Embryonic facial prominence (tissue), 1 donor: ENCODE data around the gene JAZF1.

Source experiments
- DNase-seq: peaks from one replicate; pipeline ENCODE4 v3.0.0-alpha.2; 2016; ENCODE audit errors: extremely low spot score

JAZF1 gene

GRCh38 chr7:28008911-28009310, 171.7 kb downstream of the JAZF1 start:
- no peak for DNase-seq

- no peak for DNase-seq
Observed at GRCh38 chr7:28008171-28008570, 172.4 kb downstream of the JAZF1 start.

GRCh38 chr7:28006491-28006890, 174.1 kb downstream of the JAZF1 start:
- no peak for DNase-seq

GRCh38 chr7:28005847-28006231, 174.8 kb downstream of the JAZF1 start:
- DNase-seq: no peak

- no peak for DNase-seq
Observed at GRCh38 chr7:28005075-28005846, 175.3 kb downstream of the JAZF1 start.

GRCh38 chr7:28003408-28003807, 177.2 kb downstream of the JAZF1 start:
- DNase-seq: no peak

- DNase-seq: no peak
Observed at GRCh38 chr7:28002638-28003037, 178.0 kb downstream of the JAZF1 start.

- DNase-seq: no peak
Observed at GRCh38 chr7:28001896-28002295, 178.7 kb downstream of the JAZF1 start.

GRCh38 chr7:27999829-28000228, 180.8 kb downstream of the JAZF1 start:
- DNase-seq: no peak

- peak; percentile 55 for DNase-seq
Observed at GRCh38 chr7:27998382-27998781, 182.2 kb downstream of the JAZF1 start.

GRCh38 chr7:27997188-27997707, 183.3 kb downstream of the JAZF1 start:
- DNase-seq: no peak

- DNase-seq: no peak
Observed at GRCh38 chr7:27996141-27996540, 184.5 kb downstream of the JAZF1 start.

- no peak for DNase-seq
Observed at GRCh38 chr7:27995228-27995627, 185.4 kb downstream of the JAZF1 start.

- no peak for DNase-seq
Observed at GRCh38 chr7:27994639-27995038, 186.0 kb downstream of the JAZF1 start.

GRCh38 chr7:27992755-27993493, 187.7 kb downstream of the JAZF1 start:
- DNase-seq: no peak

- DNase-seq: no peak
Observed at GRCh38 chr7:27992097-27992496, 188.5 kb downstream of the JAZF1 start.

- no peak for DNase-seq
Observed at GRCh38 chr7:27991006-27991528, 189.5 kb downstream of the JAZF1 start.

- no peak for DNase-seq
Observed at GRCh38 chr7:27976531-27976930, 204.1 kb downstream of the JAZF1 start.

GRCh38 chr7:27973625-27974024, 207.0 kb downstream of the JAZF1 start:
- DNase-seq: no peak

- no peak for DNase-seq
Observed at GRCh38 chr7:27972276-27972675, 208.3 kb downstream of the JAZF1 start.

- DNase-seq: no peak
Observed at GRCh38 chr7:27971171-27971812, 209.3 kb downstream of the JAZF1 start.

- no peak for DNase-seq
Observed at GRCh38 chr7:27970350-27970749, 210.2 kb downstream of the JAZF1 start.
